Mucosa of descending colon (tissue), 3 donors: ENCODE measurements around the gene FKBP9. TPM values are rescaled to one million over a fixed set of nuclear protein-coding genes. Genes with fewer than 3 reads are reported as not detected.
"Not testable (repeated sequence)": the region's sequence is repeated elsewhere in the genome, so short reads cannot be mapped to it uniquely, and the experiment has no call there.

ENCODE experiments used
- ATAC-seq: fragments of 200-7000 bp; cut with Tn5 transposase; one replicate; pipeline ENCODE4 v1.9.1; 2020; ENCODE audit warnings: mild to moderate bottlenecking, moderate library complexity
- DNase-seq, 3 donors: peaks; one replicate each; pipeline ENCODE4 v3.0.0-alpha.2; 2020
- H3K36me3 ChIP-seq: fragments of 200-600 bp; one replicate; pipeline ENCODE4 v1.8.0; 2021; ENCODE audit warnings: low read depth, mild to moderate bottlenecking
- H3K4me1 ChIP-seq: fragments of 200-600 bp; one replicate; pipeline ENCODE4 v1.8.0; 2021; ENCODE audit warnings: low read depth, mild to moderate bottlenecking
- H3K4me3 ChIP-seq: fragments of 200-600 bp; one replicate; pipeline ENCODE4 v1.8.0; 2021; ENCODE audit warnings: mild to moderate bottlenecking
- H3K9me3 ChIP-seq: fragments of 200-600 bp; one replicate; pipeline ENCODE4 v1.8.0; 2021; ENCODE audit warnings: mild to moderate bottlenecking
- CTCF ChIP-seq: fragments of 200-600 bp; IDR thresholded peaks from one replicate; pipeline ENCODE4 v1.8.0; 2022; ENCODE audit warnings: antibody characterized with exemption, mild to moderate bottlenecking
- intact Hi-C, 2 donors: fragments of 100-400 bp; cut with DNase I in 1 of 2; cut with micrococcal nuclease in 1 of 2; formaldehyde crosslinking; loops; one replicate each; pipeline versions ENCODE4 v1.11.0 to v1.11.1; 2022; cut with DNase I, micrococcal nuclease
- total RNA-seq, 3 donors: library from RNA; stranded (reverse); fragmentation: NEBNext Ultra II Directional in 2 of 3; extraction: Animal tissue kit (Norgen Biotek cat#: 25700) in 2 of 3; gene quantifications; one replicate each; pipeline versions ENCODE4 v1.2.1 to v1.2.4, GENCODE V29; 2021 to 2023
- donor health status: DM: no; HTN: no; CAD: no; lungs with moderate emphysema.
- donor health status: DM: no; HTN: no; CAD: no.
- donor health status: DM: no; HTN: yes; CAD: no.

The FKBP9 gene
- total RNA-seq, 3 donors from 2014 or later, result 87.8 to 99.7 (median 98.8) TPM

GRCh38 chr7:32943252-32944030, 13.8 kb upstream of the FKBP9 start:
- intact Hi-C loops, result no loop called here

GRCh38 chr7:32947420-32947983, 9.7 kb upstream of the FKBP9 start:
- DNase-seq, result no peak
- intact Hi-C loops, result no loop called here
- Histone ChIP-seq H3K4me1 (no peaks in the 10 kb centered on the region), H3K36me3 (no peaks in the 10 kb centered on the region), H3K4me3 (no peak overlapping the region), H3K9me3 (peaks cover 11% of the 10 kb centered on the region)
- no peak for ATAC-seq
- no peak for TF ChIP-seq CTCF

More at GRCh38 chr7:32943252-32944030, 13.8 kb upstream of the FKBP9 start:
- Histone ChIP-seq H3K4me1 (peaks cover 11% of the 10 kb centered on the region), H3K9me3 (peaks cover 8% of the 10 kb centered on the region), H3K36me3 (no peaks in the 10 kb centered on the region), H3K4me3 (peak overlapping the region; percentile 61)
- DNase-seq, result no peak
- no peak for ATAC-seq
- TF ChIP-seq CTCF, result no peak

- no peak for TF ChIP-seq CTCF
- no peak overlapping the region for H3K4me3 ChIP-seq
- no peaks in the 10 kb centered on the region for H3K36me3 ChIP-seq
- peaks cover 11% of the 10 kb centered on the region for H3K9me3 ChIP-seq
- no peaks in the 10 kb centered on the region for H3K4me1 ChIP-seq
- ATAC-seq, result no peak
- DNase-seq, result no peak
- intact Hi-C loops, result no loop called here
These were observed 9.0 kb upstream of the FKBP9 start for GRCh38 chr7:32948202-32948601.

- Histone ChIP-seq H3K9me3 (peaks cover 8% of the 10 kb centered on the region), H3K4me3 (no peak overlapping the region), H3K4me1 (no peaks in the 10 kb centered on the region), H3K36me3 (no peaks in the 10 kb centered on the region)
- ATAC-seq, result no peak
- no peak for DNase-seq
- intact Hi-C loops, result no loop called here
- TF ChIP-seq CTCF, result no peak
These were observed 4.4 kb upstream of the FKBP9 start for GRCh38 chr7:32952876-32953275.

- peak; percentile 62 to 68 (median 67) for DNase-seq
- H3K36me3 ChIP-seq, result no peaks in the 10 kb centered on the region
- peaks cover 8% of the 10 kb centered on the region for H3K4me1 ChIP-seq
- TF ChIP-seq CTCF, result no peak
- ATAC-seq, result peak; percentile 53
- H3K9me3 ChIP-seq, result no peaks in the 10 kb centered on the region
- H3K4me3 ChIP-seq, result peak overlapping the region; percentile 84
- intact Hi-C loops, result no loop called here
These were observed 1.1 kb downstream of the FKBP9 start for GRCh38 chr7:32958046-32959025.

- peak in 1 of 3 donors; percentile 11 for DNase-seq
- H3K36me3 ChIP-seq, ATAC-seq, H3K4me3 ChIP-seq, H3K4me1 ChIP-seq, H3K9me3 ChIP-seq, intact Hi-C loops: not testable (repeated sequence)
These were observed 6.7 kb downstream of the FKBP9 start for GRCh38 chr7:32963880-32964301.

- peak; percentile 90 for ATAC-seq
- H3K36me3 ChIP-seq, H3K9me3 ChIP-seq, intact Hi-C loops, H3K4me1 ChIP-seq, H3K4me3 ChIP-seq: not testable (repeated sequence)
- DNase-seq, result peak in 1 of 3 donors; percentile 18
These were observed 7.4 kb downstream of the FKBP9 start for GRCh38 chr7:32964461-32965159.
